Fibroblast of gingiva (primary cell): ENCODE measurements around the gene UQCR10.
A peak's percentile ranks its signal among the peaks of the same experiment; 100 is the strongest.

Experiments used
- DNase-seq: peaks from one replicate; pipeline ENCODE4 v3.0.0-alpha.2; 2011; ENCODE audit warnings: low read depth

Gene UQCR10

DNA sequence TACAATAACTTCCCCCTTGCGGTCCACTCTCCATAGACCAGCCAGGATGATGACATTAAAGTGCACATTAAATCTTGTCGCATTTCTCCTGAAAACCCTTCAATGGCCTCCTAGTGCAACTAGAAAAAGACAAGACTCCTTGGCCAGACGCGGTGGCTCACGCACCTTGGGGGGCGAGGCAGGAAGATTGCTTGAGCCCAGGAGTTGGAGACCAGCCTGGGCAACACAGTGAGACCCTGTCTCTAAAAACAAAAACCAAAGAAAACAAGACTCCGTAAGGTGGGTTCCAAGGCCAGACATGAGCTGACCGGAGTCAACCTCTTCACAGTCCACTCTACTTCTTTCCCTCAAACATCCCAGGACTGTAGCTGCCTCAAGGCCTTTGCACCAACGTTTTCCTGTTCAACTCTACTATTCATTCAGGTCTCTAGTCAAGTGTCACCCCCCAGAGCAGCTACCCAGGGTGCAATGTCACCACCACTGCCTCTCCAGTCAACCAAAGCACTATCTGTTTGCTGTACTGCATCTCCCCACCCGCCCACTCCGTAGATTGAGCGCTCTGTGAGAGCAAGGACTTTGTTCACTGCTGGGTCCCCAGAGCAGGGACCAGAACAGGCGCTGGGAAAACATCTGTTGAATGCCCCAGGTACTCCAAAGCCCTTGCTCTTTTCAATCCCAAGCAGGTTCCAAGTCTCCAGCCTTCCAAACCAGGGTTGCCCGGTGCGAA is 1.1 kb upstream of the UQCR10 start:
- no peak for DNase-seq

DNA sequence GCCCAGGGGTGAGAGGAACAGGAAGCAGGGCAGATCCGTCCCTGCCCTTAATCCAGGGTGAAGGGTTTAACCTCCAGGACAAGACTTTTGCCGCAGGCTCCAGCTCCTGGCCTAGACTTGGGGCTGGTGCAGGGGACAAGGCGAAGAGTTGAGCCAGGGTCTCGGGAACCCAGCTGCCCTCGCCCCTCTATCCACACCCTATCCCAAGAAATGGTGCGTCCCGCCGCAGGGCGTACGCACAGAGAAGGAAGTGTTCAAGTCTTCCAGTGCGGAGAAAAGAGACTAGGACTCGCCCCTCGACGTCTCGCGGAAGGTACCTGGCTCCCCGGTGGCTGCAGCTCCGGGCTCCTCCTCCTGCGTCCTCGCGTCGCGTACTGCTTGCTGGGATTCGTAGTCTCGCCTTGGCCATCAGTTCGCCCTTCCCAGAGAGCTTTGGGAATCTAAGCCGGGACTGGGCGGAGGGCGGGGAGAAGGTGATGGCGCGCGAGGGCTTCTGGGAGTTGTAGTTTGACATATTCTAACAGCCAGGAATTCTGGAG is 468 bp upstream of the UQCR10 start, which contains the start of gene ZMAT5:
ZMAT5 (minus strand) TSS at position 376 of the 539 bp plus-strand sequence. CDS start 18,463 bp downstream, outside the sequence.
- DNase-seq, result peak; percentile 94

DNA sequence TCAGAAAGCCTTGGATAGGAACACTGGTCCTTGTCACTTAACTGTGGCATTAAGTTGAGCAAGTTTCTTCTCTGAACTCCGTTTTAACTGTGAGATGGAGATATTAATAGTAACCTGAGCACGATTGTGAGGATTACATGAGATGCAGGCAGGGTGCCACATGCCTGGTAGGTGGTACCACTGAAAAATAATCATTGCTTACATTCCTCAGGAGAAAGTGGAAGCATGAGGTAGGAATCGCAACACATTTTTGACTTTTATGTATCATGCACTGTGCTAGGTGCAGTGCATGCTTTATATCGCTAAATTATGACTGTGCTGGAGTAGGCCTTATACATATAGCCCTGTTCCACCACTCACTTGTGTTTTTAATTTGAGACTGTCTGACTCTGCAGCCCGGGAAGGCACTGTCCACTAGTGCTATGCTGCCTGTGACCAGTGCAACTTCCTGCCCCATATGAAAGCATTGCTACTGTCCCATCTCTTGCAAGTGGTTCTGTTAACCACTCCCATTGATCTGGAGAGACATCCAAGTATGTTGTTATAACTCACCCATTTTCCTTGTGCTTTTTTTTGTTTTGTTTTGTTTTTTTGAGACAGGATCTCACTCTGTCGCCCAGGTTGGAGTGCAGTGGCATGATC is 1.0 kb downstream of the UQCR10 start:
- DNase-seq, result peak; percentile 21

DNA sequence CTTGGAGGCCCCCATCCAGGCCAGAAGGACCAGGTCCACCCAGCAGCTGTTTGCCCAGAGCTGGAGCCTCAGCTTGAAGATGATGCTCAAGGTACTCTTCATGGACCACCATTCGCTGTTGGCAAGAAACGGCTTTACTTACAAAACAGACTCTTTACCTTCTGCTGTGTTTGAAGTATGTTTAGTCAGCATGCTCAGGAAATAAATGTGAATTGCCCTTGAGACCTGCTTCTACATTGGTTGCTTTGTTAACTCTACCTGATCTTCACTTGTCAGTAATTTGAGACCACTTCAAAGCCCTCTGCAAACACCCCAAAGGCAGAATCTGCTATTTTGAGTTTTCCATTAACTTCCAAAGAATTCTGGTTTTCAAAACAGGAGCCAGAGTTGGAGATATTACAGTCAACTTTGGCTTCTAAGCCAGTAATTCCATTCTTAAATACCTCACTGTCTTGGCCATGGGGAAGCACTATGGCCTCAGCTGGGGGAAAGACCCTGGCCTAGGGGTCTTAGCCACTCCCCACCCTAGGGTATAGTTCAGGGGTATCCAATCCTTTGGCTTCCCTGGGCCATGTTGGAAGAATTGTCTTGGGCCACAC is 2.7 kb downstream of the UQCR10 start:
- DNase-seq, result no peak

DNA sequence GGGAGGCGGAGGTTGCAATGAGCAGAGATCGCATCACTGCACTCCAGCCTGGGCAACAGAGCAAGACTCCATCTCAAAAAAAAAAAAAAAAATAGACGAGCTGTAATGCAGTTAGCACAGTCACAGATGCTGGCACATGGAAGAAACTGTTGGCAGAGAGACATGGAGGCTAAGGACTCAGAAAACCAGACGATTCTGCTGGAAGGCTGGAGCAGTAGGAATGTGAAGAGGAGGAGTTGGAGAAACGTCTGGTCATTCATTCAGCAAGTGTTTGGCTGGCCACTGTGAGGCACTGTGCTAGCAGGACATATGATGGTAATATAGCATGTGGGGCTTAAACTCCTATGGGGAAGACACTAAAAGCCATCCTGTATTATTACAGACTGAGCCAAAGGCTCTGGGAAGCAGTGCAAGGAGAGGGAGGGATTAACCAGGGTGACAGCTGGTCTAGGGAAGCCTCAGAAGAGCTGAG is 5.0 kb downstream of the UQCR10 start:
- DNase-seq, result peak; percentile 82

DNA sequence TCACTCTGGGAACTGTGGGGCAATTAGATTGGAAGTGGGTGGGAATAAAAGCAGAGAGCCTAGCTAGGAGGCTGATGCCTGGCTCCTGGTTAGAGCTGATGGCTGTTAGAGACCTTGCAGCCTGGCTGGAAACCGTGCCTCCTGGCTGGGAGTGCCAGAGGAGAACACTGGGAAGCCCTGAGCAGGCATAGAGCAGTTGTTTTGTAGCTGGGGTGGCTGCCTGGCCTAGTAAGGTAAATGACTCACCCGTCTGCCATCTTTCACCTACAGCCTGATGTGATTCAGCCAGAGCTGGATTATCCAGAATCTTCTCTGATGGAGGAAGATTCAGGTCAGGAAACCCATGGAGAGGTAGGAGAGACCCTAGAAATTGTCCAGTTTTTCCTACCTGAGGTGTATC is 6.1 kb downstream of the UQCR10 start:
- no peak for DNase-seq

DNA sequence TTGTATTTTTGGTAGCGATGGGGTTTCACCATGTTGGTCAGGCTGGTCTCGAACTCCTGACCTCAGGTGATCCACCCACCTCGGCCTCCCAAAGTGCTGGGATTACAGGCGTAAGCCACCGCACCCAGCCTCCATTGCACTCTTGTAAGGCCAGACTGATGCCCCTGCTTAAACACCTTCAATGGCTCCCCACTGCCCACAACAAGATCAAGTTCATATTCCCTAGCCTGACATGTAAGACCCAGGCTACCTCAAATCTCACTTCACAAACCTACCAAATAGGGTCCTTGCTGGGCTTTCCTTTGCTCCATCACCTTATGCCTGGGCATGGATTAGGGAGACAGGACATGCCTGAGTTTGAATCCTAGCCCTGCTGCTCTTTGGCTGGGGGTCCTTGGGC is 13.1 kb downstream of the UQCR10 start:
- DNase-seq, result no peak

DNA sequence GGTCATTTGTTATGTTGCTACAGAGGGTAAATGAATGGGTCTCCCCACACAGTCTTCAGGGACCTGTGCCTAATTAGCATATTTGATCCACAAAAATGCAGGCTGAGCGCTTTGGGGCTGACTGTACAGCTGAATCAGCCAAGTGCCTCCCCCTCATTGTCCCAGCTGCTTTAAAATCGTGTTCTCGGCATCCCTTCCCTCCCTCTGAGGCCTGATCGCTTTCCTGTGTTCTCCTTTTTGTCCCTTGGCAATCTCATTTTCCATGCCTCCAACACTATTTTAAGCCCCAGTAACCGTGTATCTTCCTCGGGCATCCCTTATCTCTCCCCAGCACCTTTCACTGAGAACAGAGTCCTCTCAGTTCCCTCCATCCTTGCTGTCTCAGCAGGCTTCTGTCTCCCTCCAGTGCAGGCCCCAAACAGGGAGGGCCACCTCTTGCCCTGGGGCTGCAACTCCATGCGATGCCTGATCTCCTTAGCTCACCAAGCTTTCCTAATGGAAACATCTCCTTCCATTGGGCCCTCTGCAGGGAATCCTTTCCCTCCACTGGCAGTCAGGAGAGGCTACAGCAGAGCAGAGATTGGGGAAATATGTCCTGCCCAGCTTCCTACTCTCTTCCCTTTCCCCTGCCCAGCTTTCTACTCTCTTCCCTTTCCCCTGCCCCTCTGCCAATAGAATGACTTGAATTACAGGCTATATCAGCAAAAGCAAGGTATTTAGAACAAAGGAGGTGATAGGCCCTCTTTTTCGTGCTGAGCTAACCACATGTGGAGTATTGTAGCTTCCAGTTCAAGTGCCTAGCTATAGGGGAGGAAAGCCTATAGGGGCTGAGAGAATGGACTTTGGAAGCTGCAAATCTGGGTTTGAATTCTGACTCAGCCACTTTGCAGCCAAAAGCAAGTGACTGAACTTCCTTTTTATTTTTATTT is 13.8 kb downstream of the UQCR10 start:
- peak; percentile 83 for DNase-seq

DNA sequence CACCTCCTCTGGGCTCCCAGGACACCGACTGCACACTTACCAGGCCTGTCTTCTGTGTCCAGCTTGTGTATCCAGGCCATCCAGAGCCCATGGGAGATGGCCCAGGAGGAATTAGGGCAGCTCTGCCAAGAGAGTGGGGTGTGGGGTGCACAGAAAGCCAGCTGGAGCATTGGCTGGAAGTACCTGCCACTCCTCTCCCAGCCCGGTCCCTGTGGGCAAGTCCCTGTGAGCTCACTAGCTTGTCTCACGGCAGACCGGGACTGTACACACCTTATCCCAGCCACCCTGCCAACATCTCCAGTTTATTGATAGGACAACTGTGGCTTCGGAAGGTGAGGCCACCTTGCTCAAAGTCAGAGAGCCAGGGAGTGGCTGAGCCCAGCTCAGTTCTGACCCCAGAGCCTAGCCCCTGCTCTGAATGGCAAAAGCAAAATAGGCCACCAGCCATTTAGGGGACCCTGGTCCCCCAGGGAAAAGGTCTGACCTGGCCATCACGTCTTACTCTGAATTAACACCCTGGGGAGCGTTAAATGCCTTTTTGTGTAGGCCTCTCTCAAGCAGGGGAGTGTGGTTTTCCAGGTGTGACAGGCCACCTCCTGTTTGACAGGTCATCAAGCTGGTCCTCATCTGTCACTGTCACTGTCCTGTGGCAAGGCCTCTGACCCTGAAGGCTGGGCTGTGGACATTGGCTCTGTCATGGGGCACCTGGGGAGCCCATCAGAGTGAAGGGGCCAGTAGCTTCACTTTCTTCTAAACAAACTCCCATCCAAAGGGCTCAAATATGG is 15.1 kb downstream of the UQCR10 start:
- peak; percentile 59 for DNase-seq

DNA sequence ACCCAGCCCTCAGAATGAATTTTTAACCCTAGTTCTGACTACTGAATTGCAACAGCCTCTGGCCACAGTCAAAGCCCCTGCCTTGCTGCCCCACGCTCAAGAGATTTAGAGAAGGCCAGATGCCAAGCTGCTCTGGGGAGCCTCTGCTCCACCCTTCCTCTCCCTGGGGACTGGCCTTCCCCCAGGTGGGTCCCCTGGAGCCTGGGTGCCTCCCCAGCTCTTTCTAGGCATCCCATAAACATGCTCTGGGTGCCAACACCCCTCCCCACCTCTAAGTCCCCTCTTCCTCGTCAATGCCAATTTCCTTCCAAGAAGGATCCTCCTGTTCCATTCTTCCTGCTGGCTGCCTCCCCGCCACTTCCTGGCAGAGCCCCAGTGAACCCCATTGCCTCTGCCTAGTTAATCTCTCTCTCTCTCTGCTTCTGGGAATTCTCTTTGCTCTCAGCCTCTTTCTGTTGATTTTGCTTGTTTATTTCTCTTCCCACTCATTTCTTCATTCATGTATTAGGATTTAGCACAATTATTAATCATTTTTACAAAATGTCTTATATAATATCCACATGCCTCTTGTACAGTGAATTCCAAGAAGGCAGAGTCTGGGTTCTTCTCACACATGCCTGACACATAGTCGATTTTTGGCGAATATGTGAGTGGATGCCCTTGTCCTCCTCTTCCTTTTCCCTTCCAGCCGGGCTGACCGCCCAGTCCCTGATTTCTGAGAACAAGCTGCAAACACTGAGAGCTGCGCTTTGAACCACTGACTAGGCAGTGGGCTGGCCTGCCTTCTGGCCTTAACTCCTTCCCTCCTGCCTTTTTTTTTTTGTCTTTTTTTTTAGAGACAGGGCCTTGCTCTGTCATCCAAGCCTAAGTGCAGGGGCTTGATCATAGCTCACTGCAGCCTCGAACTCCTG is 17.5 kb downstream of the UQCR10 start:
- DNase-seq, result peak; percentile 26

DNA sequence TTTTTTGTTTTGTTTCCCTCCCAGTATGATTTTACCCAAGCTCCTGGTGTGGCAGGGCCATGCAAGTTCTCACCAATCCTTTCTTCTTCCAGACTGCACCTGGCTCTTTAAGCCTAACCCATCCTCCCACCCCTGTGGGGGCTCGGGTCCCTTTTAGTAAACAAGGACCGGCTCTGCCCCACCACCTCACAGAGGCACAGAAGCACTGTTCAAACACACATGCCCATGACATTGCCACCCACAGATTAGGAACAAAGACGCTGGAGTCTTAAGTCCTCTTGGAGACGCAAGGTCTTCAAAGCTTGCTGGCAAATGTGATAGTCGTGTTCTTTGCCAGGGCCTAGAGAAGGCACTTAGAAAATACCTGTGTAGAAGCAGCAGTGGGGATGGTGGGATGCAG is 18.9 kb downstream of the UQCR10 start:
- no peak for DNase-seq

DNA sequence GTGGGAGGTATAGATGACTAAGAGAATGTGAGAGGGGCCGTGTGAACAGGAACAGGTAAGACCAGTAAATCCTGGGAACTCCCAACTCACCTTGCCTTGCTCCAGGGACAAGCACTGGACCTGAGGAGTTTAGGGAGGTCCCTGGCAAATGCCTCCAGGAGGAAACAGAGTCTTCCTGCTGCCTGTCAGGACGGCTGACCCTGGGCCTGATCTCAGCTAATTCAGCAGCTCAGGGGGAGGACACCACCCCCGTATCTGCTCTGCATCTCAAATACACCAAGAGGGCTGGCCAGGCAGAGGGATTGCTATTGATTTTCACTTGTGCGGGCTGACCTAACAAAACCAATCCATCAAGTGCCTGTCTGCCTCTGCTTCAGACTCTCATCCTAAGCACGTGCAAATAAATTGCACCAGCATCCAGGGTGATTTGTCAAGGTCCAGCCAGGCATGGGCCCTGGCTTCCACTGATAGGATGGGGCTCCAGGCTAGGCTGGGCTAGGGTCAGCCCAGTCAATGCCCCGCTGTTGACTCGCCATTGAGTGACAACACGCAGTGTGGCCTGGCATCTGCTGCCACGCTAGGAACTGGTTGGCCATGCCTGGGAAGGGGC is 20.3 kb downstream of the UQCR10 start:
- no peak for DNase-seq

DNA sequence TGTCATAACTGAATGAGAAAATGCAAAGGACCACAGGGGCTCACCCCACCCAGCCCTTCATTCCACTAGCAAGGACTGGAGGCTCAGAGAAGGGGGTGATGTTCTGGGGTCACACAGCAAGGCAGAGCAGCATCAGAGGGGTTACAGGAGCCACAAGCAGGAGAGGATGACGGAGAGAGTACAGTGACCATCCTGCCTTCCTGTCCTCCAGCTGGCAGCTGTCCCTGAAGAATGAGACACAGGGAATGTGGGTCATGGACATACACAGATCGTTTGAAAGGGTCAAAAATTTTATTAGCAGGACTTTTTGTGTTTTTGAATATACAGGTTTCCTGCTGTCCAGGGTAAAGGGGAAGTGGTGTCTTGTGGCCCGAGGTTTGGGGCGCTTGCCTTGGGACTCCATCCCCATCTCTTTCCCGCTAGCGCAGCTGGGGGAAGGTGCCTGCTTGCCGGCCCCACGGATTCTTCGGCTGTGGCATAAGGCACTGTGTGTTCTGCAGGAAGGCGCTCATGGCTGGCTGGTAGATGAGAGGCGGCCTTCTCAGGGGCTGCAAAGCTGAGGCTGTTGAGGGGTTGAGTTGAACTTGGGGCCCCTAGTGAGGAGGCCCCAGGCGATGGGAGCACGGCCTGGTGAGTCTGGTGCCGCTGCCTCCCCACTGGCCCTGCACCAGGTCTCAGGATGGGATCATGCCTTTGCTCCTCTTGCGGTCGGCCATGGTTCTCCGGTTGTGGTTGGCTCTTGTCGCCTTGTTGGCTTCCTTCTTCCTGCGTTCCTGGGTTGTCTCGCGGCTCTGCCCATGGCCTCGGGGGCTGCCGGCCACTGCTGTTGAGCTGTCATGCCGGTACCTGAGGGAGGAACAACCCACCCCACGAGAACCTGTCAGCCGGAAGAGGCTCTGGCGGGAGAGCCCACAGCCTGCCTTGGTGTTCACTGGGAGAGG is 21.4 kb downstream of the UQCR10 start:
- DNase-seq, result no peak

DNA sequence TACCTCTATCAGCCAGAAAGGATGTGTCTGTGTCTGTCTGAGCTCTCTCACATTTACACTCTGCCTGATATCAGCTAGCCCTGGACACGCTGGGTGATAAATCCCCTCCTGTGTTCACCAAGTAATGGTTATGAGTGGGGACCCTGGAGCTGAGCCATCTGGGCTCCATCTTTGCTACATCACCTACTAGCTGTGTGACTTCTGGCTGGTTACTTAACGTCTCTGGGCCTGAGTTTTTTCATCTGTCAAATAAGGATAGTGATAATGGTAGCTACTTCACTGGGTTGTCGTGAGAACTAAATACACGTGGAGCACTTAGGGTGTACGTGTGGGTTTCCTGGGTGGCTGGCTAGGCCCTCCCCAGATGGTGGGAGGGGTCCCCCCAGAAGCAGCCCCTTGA is 22.9 kb downstream of the UQCR10 start:
- no peak for DNase-seq

DNA sequence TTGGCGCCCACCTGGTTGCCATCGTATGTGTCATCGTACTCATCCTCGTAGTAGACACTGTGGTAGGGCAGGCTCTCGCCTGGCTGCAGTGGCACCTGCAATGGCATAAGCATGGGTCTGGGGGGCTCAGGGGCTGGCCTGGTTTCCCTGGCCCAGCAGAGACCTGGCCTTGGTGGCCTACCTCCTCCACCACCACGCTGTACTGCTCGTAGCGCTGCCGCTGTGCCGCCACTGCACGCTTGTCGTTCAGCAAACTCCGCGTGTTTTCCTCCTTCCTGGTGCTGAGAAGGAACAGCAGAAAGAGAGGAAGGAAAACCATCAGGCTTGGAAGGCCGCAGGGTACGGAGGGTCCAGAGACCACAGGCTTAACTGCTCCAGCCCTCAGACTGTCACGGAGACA is 26.2 kb downstream of the UQCR10 start:
- DNase-seq, result no peak

DNA sequence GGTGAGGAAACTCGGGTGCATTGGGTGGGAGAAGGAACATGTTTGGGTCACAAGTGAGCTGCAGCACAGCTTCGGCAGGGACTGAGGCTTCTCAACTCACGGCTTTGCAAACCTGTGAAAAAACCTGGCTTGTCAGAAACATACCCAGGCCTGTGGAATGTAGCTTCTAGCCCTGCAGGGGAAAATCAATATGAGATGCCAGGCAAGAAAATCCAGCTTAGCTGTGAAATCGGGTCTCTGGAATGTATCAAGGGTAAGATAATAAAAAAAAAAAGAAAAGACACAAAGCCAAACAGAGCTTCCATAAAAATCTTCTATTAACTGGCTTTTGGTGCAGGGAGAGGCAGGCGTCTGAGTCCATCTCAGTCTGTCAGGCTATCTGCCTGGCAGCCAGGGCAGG is 28.5 kb downstream of the UQCR10 start:
- no peak for DNase-seq

DNA sequence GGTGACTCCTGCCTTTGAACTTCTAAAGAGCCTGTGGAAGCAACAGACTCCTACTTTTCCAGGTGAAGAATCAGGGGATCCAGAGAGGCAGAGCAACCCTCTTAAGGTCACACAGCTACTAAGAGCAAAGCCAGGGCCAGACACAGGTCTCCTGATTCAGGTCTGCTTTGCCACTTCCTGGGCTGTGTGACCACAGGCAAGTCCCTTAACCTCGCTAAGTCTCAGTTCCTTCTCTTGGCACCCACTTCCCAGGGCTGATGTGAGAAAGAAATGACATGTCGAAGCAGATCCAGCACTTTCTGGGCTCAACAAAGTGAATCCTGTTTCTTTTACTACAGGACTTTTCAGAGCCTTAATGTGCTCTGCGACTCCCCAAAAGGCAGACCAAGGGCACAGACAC is 30.2 kb downstream of the UQCR10 start:
- DNase-seq, result no peak

DNA sequence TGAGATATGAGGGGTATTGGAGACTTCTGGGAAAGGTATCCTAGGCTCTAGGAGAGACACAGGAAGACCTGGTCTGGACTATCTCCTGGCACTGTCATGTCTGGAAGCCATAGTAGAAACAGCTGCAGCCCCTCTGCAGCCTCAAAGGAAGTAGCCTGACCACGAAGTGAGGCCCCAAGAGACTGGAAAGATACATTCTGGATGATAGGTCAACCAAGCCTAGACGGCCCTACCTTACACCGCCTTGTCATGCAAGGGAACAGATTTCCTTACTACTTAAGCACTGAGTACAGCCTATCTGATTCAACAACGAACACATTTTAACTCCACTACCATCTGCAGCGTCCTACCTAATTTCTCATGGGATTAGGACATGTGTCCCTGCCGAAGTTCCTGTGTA is 31.1 kb downstream of the UQCR10 start:
- no peak for DNase-seq
